Pancreas (tissue), 10 donors: ENCODE results near the gene IL22RA2. TPM values are rescaled to one million over a fixed set of nuclear protein-coding genes. Genes with fewer than 3 reads are reported as not detected.

Experiments used
- ATAC-seq, 4 donors: fragments of 200-7000 bp; cut with Tn5 transposase; one replicate each; pipeline versions ENCODE4 v1.8.0 to v1.9.1; 2020; ENCODE audit warnings: mild to moderate bottlenecking in 4 of 4, moderate library complexity in 4 of 4
- DNase-seq, 6 donors: peaks; one replicate each; pipeline ENCODE4 v3.0.0-alpha.2; 2020
- FAIRE-seq: peaks from 2 replicates; lab custom pipeline; 2012; peaks lifted over from hg19 to GRCh38; lab: Jason Lieb, UNC
- H3K27ac ChIP-seq, 4 donors: fragments of 200-600 bp; sonication (generic); 1 replicate in 3 of 4; 2 replicates in 1 of 4; pipeline versions ENCODE4 v1.5.0 to v1.8.0; 2020
- H3K27me3 ChIP-seq, 4 donors: fragments of 200-600 bp; one replicate each; pipeline ENCODE4 v1.8.0; 2021
- H3K36me3 ChIP-seq, 3 donors: fragments of 200-600 bp; sonication (generic) in 1 of 3; one replicate each; pipeline versions ENCODE4 v1.5.0 to v1.8.0; 2020 to 2021
- H3K4me1 ChIP-seq, 3 donors: fragments of 200-600 bp; one replicate each; pipeline ENCODE4 v1.8.0; 2021
- H3K4me3 ChIP-seq, 4 donors: fragments of 200-600 bp; sonication (generic) in 2 of 4; one replicate each; pipeline versions ENCODE4 v1.5.0 to v1.8.0; 2020 to 2021
- H3K9me3 ChIP-seq, 4 donors: fragments of 200-600 bp; one replicate each; pipeline ENCODE4 v1.8.0; 2021
- CTCF ChIP-seq, 4 donors: fragments of 200-600 bp; sonication (generic) in 3 of 4; IDR thresholded peaks; one replicate each; pipeline versions ENCODE4 v1.5.0 to v1.8.0; 2021; ENCODE audit warnings: antibody characterized with exemption in 4 of 4
- WGBS, 2 donors: extraction: QIAGEN DNeasy Blood & Tissue Kit; methylation state at CpG; one replicate each; pipeline ENCODE4 v1.1.7; 2013; 5-methylcytosine and 5-hydroxymethylcytosine counted together
- intact Hi-C, 3 donors: fragments of 100-400 bp; cut with DNase I; formaldehyde crosslinking; loops; one replicate each; pipeline versions ENCODE4 v1.11.1 to v1.14.2; 2022
- polyA plus RNA-seq, 2 donors: library from polyadenylated mRNA; stranded (reverse); fragments of 200-250 nt; gene quantifications; one replicate each; pipeline ENCODE4 v1.2.3, GENCODE V29; 2013
- total RNA-seq, 6 donors: library from RNA; stranded (reverse); fragmentation: NEBNext Ultra II Directional in 4 of 6; extraction: Animal tissue kit (Norgen Biotek cat#: 25700) in 4 of 6; gene quantifications; one replicate each; pipeline versions ENCODE4 v1.2.1 to v1.2.4, GENCODE V29; 2021 to 2023
- donor health status: healthy with polysubstance abuse.
- donor health status: DM: no; HTN: no; CAD: no; lungs with moderate emphysema.
- donor health status: DM: no; HTN: no; CAD: no.
- donor health status: control.
- donor health status: control.
- donor health status: Bipolar disorder and iron deficiency.
- donor health status: DM: yes; HTN: yes; CAD: no.
- donor health status: DM: no; HTN: no; CAD: no.
- donor health status: DM: no; HTN: no; CAD: no.
- donor health status: DM: yes; HTN: yes; CAD: no.

The IL22RA2 gene
- total and polyA plus RNA-seq, 8 donors: 0.06 TPM; not detected in 7

- Histone ChIP-seq H3K9me3 (no peaks in the 10 kb centered on the region), H3K27ac (no peak overlapping the region), H3K27me3 (no peaks in the 10 kb centered on the region), H3K36me3 (no peaks in the 10 kb centered on the region), H3K4me1 (no peaks in the 10 kb centered on the region), H3K4me3 (no peak overlapping the region)
- DNase-seq (no peak), ATAC-seq (no peak), FAIRE-seq (no peak)
- TF ChIP-seq CTCF (IDR thresholded peaks at IDR 0.05): no peak
- WGBS, 2 donors: 80 to 82% methylated on average over 3 of the region's 3 CpGs
- intact Hi-C loops: no loop called here
Measured at GRCh38 chr6:137150072-137150471, 23.4 kb downstream of the IL22RA2 start.

GRCh38 chr6:137149035-137149393 is 24.4 kb downstream of the IL22RA2 start:
- peak in 1 of 4 donors; percentile 12 for ATAC-seq
- Histone ChIP-seq H3K36me3 (no peaks in the 10 kb centered on the region), H3K9me3 (no peaks in the 10 kb centered on the region), H3K4me3 (no peak overlapping the region), H3K4me1 (no peaks in the 10 kb centered on the region), H3K27me3 (no peaks in the 10 kb centered on the region), H3K27ac (no peak overlapping the region)
- FAIRE-seq: no peak
- intact Hi-C loops: no loop called here
- WGBS, 2 donors: 97 to 100% methylated on average over 1 of the region's 1 CpG
- DNase-seq: no peak
- no peak for TF ChIP-seq CTCF (IDR thresholded peaks at IDR 0.05)

- intact Hi-C loops: no loop called here
- FAIRE-seq: no peak
- peak in 3 of 4 donors; percentile 34 to 75 (median 42) for ATAC-seq
Measured at GRCh38 chr6:137148306-137149034, 25.0 kb downstream of the IL22RA2 start.

GRCh38 chr6:137147195-137147594 is 26.2 kb downstream of the IL22RA2 start:
- no peak for TF ChIP-seq CTCF (IDR thresholded peaks at IDR 0.05)
- intact Hi-C loops: no loop called here
- H3K4me1 ChIP-seq: no peaks in the 10 kb centered on the region

More at GRCh38 chr6:137148306-137149034, 25.0 kb downstream of the IL22RA2 start:
- no peak for TF ChIP-seq CTCF (IDR thresholded peaks at IDR 0.05)
- Histone ChIP-seq H3K9me3 (no peaks in the 10 kb centered on the region), H3K27ac (no peak overlapping the region), H3K36me3 (no peaks in the 10 kb centered on the region), H3K27me3 (no peaks in the 10 kb centered on the region), H3K4me3 (no peak overlapping the region), H3K4me1 (no peaks in the 10 kb centered on the region)
- no peak for DNase-seq
- 79 to 82% methylated on average over 2 of the region's 2 CpGs for WGBS, 2 donors

GRCh38 chr6:137146206-137146605 is 27.2 kb downstream of the IL22RA2 start:
- H3K27me3 ChIP-seq: no peaks in the 10 kb centered on the region
- no peak for FAIRE-seq
- 91 to 100% methylated on average over 4 of the region's 4 CpGs for WGBS, 2 donors

More at GRCh38 chr6:137147195-137147594, 26.2 kb downstream of the IL22RA2 start:
- DNase-seq: no peak
- H3K27ac ChIP-seq: no peak overlapping the region
- no peaks in the 10 kb centered on the region for H3K27me3 ChIP-seq
- no peak for ATAC-seq
- H3K9me3 ChIP-seq: no peaks in the 10 kb centered on the region
- no peak for FAIRE-seq
- WGBS, 2 donors: 92 to 93% methylated on average over 4 of the region's 4 CpGs
- no peaks in the 10 kb centered on the region for H3K36me3 ChIP-seq
- H3K4me3 ChIP-seq: no peak overlapping the region

More at GRCh38 chr6:137146206-137146605, 27.2 kb downstream of the IL22RA2 start:
- Histone ChIP-seq H3K4me3 (no peak overlapping the region), H3K9me3 (no peaks in the 10 kb centered on the region), H3K27ac (no peak overlapping the region), H3K36me3 (no peaks in the 10 kb centered on the region), H3K4me1 (no peaks in the 10 kb centered on the region)
- intact Hi-C loops: no loop called here
- ATAC-seq: no peak
- no peak for TF ChIP-seq CTCF (IDR thresholded peaks at IDR 0.05)
- no peak for DNase-seq
